SK-N-SH treated with all-trans-retinoic acid at 6 μM for 48 hours (cell line): Measurements from ENCODE around the gene TEC.

Experiments used
- ATAC-seq: fragments of 200-7000 bp; cut with Tn5 transposase; 3 replicates; pipeline ENCODE4 v1.9.1; 2020; ENCODE audit warnings: mild to moderate bottlenecking, moderate library complexity
- ARNTL ChIP-seq: fragments of 450-650 bp; formaldehyde crosslinking; IDR thresholded peaks from 2 replicates; pipeline ENCODE4 v1.5.0; 2020; ENCODE audit warnings: low read depth, mild to moderate bottlenecking, moderate library complexity, borderline replicate concordance
- BACH2 ChIP-seq: fragments of 250-450 bp; sonication (Bioruptor Pico); IDR thresholded peaks from 2 replicates; pipeline ENCODE4 v1.9.0; 2021; ENCODE audit warnings: mild to moderate bottlenecking, borderline replicate concordance
- CREB5 ChIP-seq: fragments of 250-450 bp; sonication (Bioruptor Pico); IDR thresholded peaks from 2 replicates; pipeline ENCODE4 v1.5.1; 2020; ENCODE audit warnings: low read depth, mild to moderate bottlenecking, moderate library complexity
- CSDC2 ChIP-seq: fragments of 250-450 bp; sonication (Bioruptor Pico); IDR thresholded peaks from 2 replicates; pipeline ENCODE4 v1.5.0; 2020; ENCODE audit warnings: mild to moderate bottlenecking, moderate library complexity
- CSRNP3 ChIP-seq: fragments of 250-450 bp; sonication (Bioruptor Pico); IDR thresholded peaks from 2 replicates; pipeline ENCODE4 v1.5.1; 2021; ENCODE audit warnings: mild to moderate bottlenecking, moderate library complexity
- GLIS3 ChIP-seq: fragments of 250-450 bp; sonication (Bioruptor Pico); IDR thresholded peaks from 2 replicates; pipeline ENCODE4 v1.5.0; 2020; ENCODE audit warnings: mild to moderate bottlenecking, moderate library complexity
- ISL1 ChIP-seq: fragments of 250-450 bp; sonication (Bioruptor Pico); IDR thresholded peaks from 2 replicates; pipeline ENCODE4 v2.1.2; 2022; ENCODE audit warnings: mild to moderate bottlenecking, moderate library complexity
- OSR1 ChIP-seq: fragments of 250-450 bp; sonication (Bioruptor Pico); IDR thresholded peaks from 2 replicates; pipeline ENCODE4 v1.8.0; 2022; ENCODE audit warnings: moderate library complexity, mild to moderate bottlenecking, inconsistent platforms
- POU6F1 ChIP-seq: fragments of 250-450 bp; sonication (Bioruptor Pico); IDR thresholded peaks from 2 replicates; pipeline ENCODE4 v1.8.0; 2021; ENCODE audit warnings: low read depth, mild to moderate bottlenecking, moderate library complexity, borderline replicate concordance
- PPARA ChIP-seq: fragments of 250-450 bp; sonication (Bioruptor Pico); IDR thresholded peaks from 2 replicates; pipeline ENCODE4 v1.5.0; 2020; ENCODE audit warnings: mild to moderate bottlenecking, borderline replicate concordance
- RARB ChIP-seq: fragments of 250-450 bp; sonication (Bioruptor Pico); IDR thresholded peaks from 2 replicates; pipeline ENCODE4 v1.8.0; 2021; ENCODE audit warnings: mild to moderate bottlenecking, moderate library complexity
- SNAI2 ChIP-seq: fragments of 250-450 bp; sonication (Bioruptor Pico); IDR thresholded peaks from 2 replicates; pipeline ENCODE4 v1.5.0; 2020; ENCODE audit warnings: mild to moderate bottlenecking, moderate library complexity
- TCF4 ChIP-seq: fragments of 250-450 bp; sonication (Bioruptor Pico); IDR thresholded peaks from 2 replicates; pipeline ENCODE4 v1.8.0; 2021; ENCODE audit warnings: mild to moderate bottlenecking, moderate library complexity, borderline replicate concordance
- TOX ChIP-seq: fragments of 250-450 bp; sonication (Bioruptor Pico); IDR thresholded peaks from 2 replicates; pipeline ENCODE4 v1.8.0; 2021; ENCODE audit warnings: mild to moderate bottlenecking, moderate library complexity, borderline replicate concordance
- TSHZ2 ChIP-seq: fragments of 250-450 bp; sonication (Bioruptor Pico); IDR thresholded peaks from 2 replicates; pipeline ENCODE4 v1.5.0; 2020; ENCODE audit warnings: mild to moderate bottlenecking, moderate library complexity
- ZFP3 ChIP-seq: fragments of 250-450 bp; sonication (Bioruptor Pico); IDR thresholded peaks from 2 replicates; pipeline ENCODE4 v1.5.0; 2020; ENCODE audit warnings: mild to moderate bottlenecking, moderate library complexity
- ZFP30 ChIP-seq: fragments of 450-650 bp; formaldehyde crosslinking; IDR thresholded peaks from 2 replicates; pipeline ENCODE4 v1.5.0; 2022; ENCODE audit warnings: mild to moderate bottlenecking, moderate library complexity
- ZNF565 ChIP-seq: fragments of 450-650 bp; formaldehyde crosslinking; conservative IDR thresholded peaks from 2 replicates; pipeline ENCODE4 v1.5.0; 2020; ENCODE audit warnings: low read depth, mild to moderate bottlenecking, moderate library complexity
- ZNF70 ChIP-seq: fragments of 450-650 bp; formaldehyde crosslinking; IDR thresholded peaks from 2 replicates; pipeline ENCODE4 v1.5.0; 2020; ENCODE audit warnings: mild to moderate bottlenecking, moderate library complexity
- ZNF8 ChIP-seq: fragments of 450-650 bp; formaldehyde crosslinking; IDR thresholded peaks from 2 replicates; pipeline ENCODE4 v1.5.0; 2020; ENCODE audit warnings: mild to moderate bottlenecking, moderate library complexity

TEC gene

GRCh38 chr4:48237996-48238645, 31.5 kb downstream of the TEC start:
- no peak for ATAC-seq
- TF ChIP-seq POU6F1 (CRISPR knock-in tag) (no peak), ZNF70 (CRISPR knock-in tag) (no peak), TSHZ2 (CRISPR knock-in tag) (no peak), ZFP3 (CRISPR knock-in tag) (no peak), ZFP30 (CRISPR knock-in tag) (no peak), BACH2 (CRISPR knock-in tag) (no peak), ZNF565 (CRISPR knock-in tag) (no peak), CREB5 (CRISPR knock-in tag) (no peak), SNAI2 (CRISPR knock-in tag) (no peak), GLIS3 (CRISPR knock-in tag) (no peak), PPARA (CRISPR knock-in tag) (no peak), CSDC2 (CRISPR knock-in tag) (no peak), ISL1 (CRISPR knock-in tag) (no peak), ZNF8 (no peak), ARNTL (CRISPR knock-in tag) (no peak)

- TF ChIP-seq CSRNP3 (no peak), BACH2 (CRISPR knock-in tag) (no peak), POU6F1 (CRISPR knock-in tag) (no peak), ZNF70 (CRISPR knock-in tag) (no peak), PPARA (CRISPR knock-in tag) (no peak), ZNF8 (no peak), CSDC2 (CRISPR knock-in tag) (no peak), ARNTL (CRISPR knock-in tag) (no peak), RARB (no peak), TOX (no peak), OSR1 (no peak), CREB5 (CRISPR knock-in tag) (no peak), ZNF565 (CRISPR knock-in tag) (no peak)
- ATAC-seq: no peak
Observed at GRCh38 chr4:48235050-48235449, 34.6 kb downstream of the TEC start.

- no peak for ATAC-seq
- no peak for TF ChIP-seq TCF4 (CRISPR knock-in tag)
Observed at GRCh38 chr4:48234575-48234974, 35.1 kb downstream of the TEC start.
